Transverse colon (tissue), 4 donors: ENCODE measurements around the gene STK32C. TPM values are rescaled to one million over a fixed set of nuclear protein-coding genes. Genes with fewer than 3 reads are reported as not detected.

Source experiments
- DNase-seq: peaks from one replicate; pipeline ENCODE4 v3.0.0-alpha.2; 2019
- H3K27ac ChIP-seq, 4 donors: fragments of 200-600 bp; sonication (generic); 2 replicates each; pipeline ENCODE4 v1.5.1; 2016 to 2018; ENCODE audit warnings: inconsistent platforms in 4 of 4
- H3K27me3 ChIP-seq: fragments of 200-600 bp; sonication (generic); 2 replicates; pipeline ENCODE4 v1.5.1; 2017; ENCODE audit warnings: inconsistent platforms
- H3K36me3 ChIP-seq, 4 donors: fragments of 200-600 bp; sonication (generic); 2 replicates each; pipeline ENCODE4 v1.5.1; 2017 to 2019; ENCODE audit warnings: inconsistent platforms in 4 of 4
- H3K4me1 ChIP-seq, 4 donors: fragments of 200-600 bp; sonication (generic); 2 replicates each; pipeline ENCODE4 v1.5.1; 2017 to 2020; ENCODE audit warnings: inconsistent platforms in 4 of 4
- H3K4me3 ChIP-seq, 4 donors: fragments of 200-600 bp; sonication (generic); 1 replicate in 1 of 4; 2 replicates in 3 of 4; pipeline versions ENCODE4 v1.5.1 to v1.6.1; 2017 to 2019; ENCODE audit warnings: inconsistent platforms in 4 of 4
- H3K9me3 ChIP-seq, 2 donors: fragments of 200-600 bp; sonication (generic); 2 replicates each; pipeline ENCODE4 v1.5.1; 2017 to 2019; ENCODE audit warnings: inconsistent platforms in 2 of 2
- EP300 ChIP-seq: sonication (generic); formaldehyde crosslinking; IDR thresholded peaks from one replicate; pipeline ENCODE4 v1.6.1; 2017; ENCODE audit warnings: antibody characterized with exemption, low read depth
- POLR2A ChIP-seq: fragments of 450-650 bp; IDR thresholded peaks from one replicate; pipeline ENCODE4 v1.6.1; 2016; ENCODE audit warnings: antibody characterized with exemption, mild to moderate bottlenecking, moderate library complexity
- POLR2AphosphoS5 ChIP-seq, 3 donors: sonication (generic); formaldehyde crosslinking; IDR thresholded peaks; one replicate each; pipeline ENCODE4 v1.6.1; 2016; ENCODE audit warnings: antibody characterized with exemption in 3 of 3
- WGBS, 2 donors: methylation state at CpG; one replicate each; pipeline ENCODE4 v1.1.5; 2018; ENCODE audit warnings: low coverage in 1 of 2; 5-methylcytosine and 5-hydroxymethylcytosine counted together
- in situ Hi-C, 4 donors: fragments of 200-750 bp; cut with MboI; loops; one replicate each; pipeline versions ENCODE4 v1.15.0 to v1.15.1; 2017; ENCODE audit warnings: low sequenced_read_pairs in 3 of 4, low pct_ligation_motif_present in 1 of 4, low pct_unique_long_range_greater_than_20kb in 1 of 4
- intact Hi-C: fragments of 100-400 bp; cut with DNase I; formaldehyde crosslinking; loops from one replicate; pipeline ENCODE4 v1.15.1; 2023; ENCODE audit warnings: low total_unique reads
- total RNA-seq, 4 donors: library from RNA; depleted of rRNA; stranded (reverse); fragments of >200 nt; gene quantifications; one replicate each; pipeline ENCODE4 v1.1.0, GENCODE V29; 2016
- TF ChIP-seq, protein P1 (sequence below), 5 experiments: fragments of 200-600 bp in 3 of 5; fragments of 450-650 bp in 2 of 5; sonication (generic) in 3 of 5; IDR thresholded peaks; 1 replicate in 2 of 5; 2 replicates in 3 of 5; pipeline ENCODE4 v1.5.1; 2016 to 2017; ENCODE audit warnings: antibody characterized with exemption in 5 of 5, inconsistent platforms in 3 of 5, mild to moderate bottlenecking in 2 of 5, moderate library complexity in 1 of 5

Gene STK32C
- total RNA-seq, 4 donors from 2014 or later = 2.2 to 7.8 (median 3.7) TPM; not detected in 1

DNA sequence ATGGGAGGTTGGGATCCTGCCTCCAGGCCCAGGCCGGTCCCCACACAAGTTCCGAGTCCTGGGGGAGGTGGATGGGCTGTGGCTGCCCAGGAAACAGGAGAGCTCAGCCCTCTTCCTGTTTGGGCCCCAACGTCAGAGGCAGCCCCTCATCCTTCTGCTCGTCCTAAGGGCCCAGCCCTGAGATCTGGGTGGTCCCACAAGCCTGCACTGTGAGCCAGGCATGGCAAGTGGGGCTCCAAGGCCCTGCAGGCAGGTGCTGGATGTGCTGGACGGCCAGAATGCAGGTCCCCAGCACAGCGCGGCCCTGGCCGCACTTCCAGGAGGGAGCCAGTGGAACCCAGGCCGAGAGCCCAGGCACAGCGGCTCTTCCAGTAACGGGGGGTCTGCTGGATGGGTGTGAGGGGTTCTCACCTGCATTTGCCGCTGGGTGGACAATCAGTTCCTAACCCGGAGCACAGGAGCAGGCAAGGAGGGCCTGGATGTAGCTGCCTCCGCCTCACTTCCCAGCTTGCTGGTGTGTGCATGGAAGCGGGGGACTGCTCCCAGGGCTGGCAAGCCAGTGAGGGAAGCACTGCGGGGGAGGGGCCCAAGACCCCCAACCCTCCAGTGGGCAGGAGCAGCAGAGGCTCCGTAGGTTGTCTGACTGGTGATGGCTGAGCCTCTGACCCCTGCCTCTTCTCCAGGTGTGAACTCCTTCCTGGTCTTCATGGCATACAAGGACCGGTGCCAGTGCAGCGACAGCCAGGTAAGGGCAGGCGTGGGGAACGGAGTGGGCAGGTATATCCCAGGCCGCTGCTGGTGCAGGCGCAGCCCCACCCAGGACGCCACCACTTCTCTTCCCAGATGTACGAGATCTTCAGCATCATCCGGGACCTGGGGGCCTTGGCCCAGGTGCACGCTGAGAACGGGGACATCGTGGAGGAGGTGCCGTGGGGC is 111.3 kb downstream of the STK32C start:
- Histone ChIP-seq H3K36me3 (no peaks in the 10 kb centered on the region), H3K9me3 (no peaks in the 10 kb centered on the region), H3K27me3 (no peaks in the 10 kb centered on the region), H3K4me3 (no peak overlapping the region), H3K4me1 (no peaks in the 10 kb centered on the region), H3K27ac (no peak overlapping the region)
- in situ Hi-C loops = no loop called here
- intact Hi-C loops = no loop called here
- TF ChIP-seq POLR2A (no peak), POLR2AphosphoS5 (IDR thresholded peaks at IDR 0.05) (no peak), EP300 (no peak)
- TF ChIP-seq, protein P1, sequence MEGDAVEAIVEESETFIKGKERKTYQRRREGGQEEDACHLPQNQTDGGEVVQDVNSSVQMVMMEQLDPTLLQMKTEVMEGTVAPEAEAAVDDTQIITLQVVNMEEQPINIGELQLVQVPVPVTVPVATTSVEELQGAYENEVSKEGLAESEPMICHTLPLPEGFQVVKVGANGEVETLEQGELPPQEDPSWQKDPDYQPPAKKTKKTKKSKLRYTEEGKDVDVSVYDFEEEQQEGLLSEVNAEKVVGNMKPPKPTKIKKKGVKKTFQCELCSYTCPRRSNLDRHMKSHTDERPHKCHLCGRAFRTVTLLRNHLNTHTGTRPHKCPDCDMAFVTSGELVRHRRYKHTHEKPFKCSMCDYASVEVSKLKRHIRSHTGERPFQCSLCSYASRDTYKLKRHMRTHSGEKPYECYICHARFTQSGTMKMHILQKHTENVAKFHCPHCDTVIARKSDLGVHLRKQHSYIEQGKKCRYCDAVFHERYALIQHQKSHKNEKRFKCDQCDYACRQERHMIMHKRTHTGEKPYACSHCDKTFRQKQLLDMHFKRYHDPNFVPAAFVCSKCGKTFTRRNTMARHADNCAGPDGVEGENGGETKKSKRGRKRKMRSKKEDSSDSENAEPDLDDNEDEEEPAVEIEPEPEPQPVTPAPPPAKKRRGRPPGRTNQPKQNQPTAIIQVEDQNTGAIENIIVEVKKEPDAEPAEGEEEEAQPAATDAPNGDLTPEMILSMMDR (IDR thresholded peaks at IDR 0.05) = no peak
- no peak for DNase-seq
- 83% methylated on average over 24 of the region's 30 CpGs; no CpG with 5 or more reads in 1 of the 2 donors for WGBS, 2 donors

DNA sequence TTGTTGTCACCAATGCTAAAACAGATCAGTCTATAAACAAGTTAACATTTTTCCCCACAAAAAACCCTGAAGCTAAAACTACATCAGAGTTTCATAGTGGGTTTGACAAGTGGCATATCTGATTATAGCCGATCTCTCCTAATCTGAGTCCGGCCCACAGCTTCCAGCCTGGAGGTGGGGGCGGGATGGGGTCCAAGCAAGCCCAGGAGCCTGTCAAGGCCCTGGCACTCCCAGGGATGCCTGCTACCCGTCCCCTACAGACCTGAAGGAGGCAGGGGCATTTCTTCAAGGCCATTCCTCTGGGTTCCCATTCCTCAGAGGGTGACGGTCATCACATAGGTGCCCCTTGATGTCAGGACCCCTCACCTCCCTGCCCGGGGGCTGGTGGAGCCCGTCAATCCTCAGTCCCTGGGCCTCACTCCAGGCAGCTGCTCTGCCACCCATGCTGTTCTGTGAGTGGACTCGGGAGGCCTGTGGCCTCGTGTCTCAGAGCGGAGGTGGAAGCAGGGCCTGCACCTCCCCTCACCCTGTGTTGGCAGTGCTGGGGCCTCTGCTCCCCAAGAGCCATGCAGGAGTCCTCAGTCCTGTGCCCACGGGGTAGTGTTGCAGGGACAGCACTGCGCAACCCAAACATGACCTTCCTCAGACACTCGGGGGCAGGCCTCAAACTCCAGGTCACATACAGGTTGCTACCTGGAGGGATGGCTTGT is 112.2 kb downstream of the STK32C start:
- no peaks in the 10 kb centered on the region for H3K36me3 ChIP-seq
- intact Hi-C loops (no loop called here), in situ Hi-C loops (no loop called here)
- no peak overlapping the region for H3K27ac ChIP-seq
- no peaks in the 10 kb centered on the region for H3K9me3 ChIP-seq
- no peaks in the 10 kb centered on the region for H3K4me1 ChIP-seq
- 89 to 100% methylated on average over 2 to 10 of the region's 13 CpGs for WGBS, 2 donors
- no peak for DNase-seq
- H3K27me3 ChIP-seq = no peaks in the 10 kb centered on the region
- H3K4me3 ChIP-seq = no peak overlapping the region
- TF ChIP-seq POLR2A (no peak), EP300 (no peak), POLR2AphosphoS5 (IDR thresholded peaks at IDR 0.05) (no peak)
- TF ChIP-seq, protein P1 (IDR thresholded peaks at IDR 0.05) = no peak

DNA sequence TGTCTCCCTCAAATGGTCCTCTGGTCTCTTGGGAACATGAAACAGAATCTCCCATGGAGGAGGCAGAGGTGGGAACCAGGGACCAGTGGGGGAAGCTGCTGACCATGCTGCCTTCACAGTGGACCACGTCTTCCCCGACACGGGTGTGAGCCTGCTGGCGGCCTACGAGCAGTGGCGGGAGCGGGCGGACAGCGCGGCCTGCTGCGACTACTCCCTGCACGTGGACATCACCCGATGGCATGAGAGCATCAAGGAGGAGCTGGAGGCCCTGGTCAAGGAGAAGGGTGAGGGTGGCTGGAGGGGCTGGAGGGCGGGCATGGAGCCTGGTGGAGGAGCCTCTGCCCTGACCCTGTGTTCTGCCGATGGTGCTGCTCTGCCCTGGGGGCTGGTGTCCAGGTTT is 113.0 kb downstream of the STK32C start:
- WGBS, 2 donors = 95 to 96% methylated on average over 5 to 15 of the region's 15 CpGs
- Histone ChIP-seq H3K9me3 (no peaks in the 10 kb centered on the region), H3K27ac (no peak overlapping the region), H3K27me3 (peaks cover 4% of the 10 kb centered on the region), H3K4me3 (no peak overlapping the region), H3K36me3 (no peaks in the 10 kb centered on the region), H3K4me1 (no peaks in the 10 kb centered on the region)
- DNase-seq = no peak
- TF ChIP-seq POLR2AphosphoS5 (IDR thresholded peaks at IDR 0.05) (no peak), EP300 (no peak), POLR2A (no peak)
- TF ChIP-seq, protein P1 (IDR thresholded peaks at IDR 0.05) = no peak
- in situ Hi-C loops = no loop called here
- intact Hi-C loops = no loop called here

DNA sequence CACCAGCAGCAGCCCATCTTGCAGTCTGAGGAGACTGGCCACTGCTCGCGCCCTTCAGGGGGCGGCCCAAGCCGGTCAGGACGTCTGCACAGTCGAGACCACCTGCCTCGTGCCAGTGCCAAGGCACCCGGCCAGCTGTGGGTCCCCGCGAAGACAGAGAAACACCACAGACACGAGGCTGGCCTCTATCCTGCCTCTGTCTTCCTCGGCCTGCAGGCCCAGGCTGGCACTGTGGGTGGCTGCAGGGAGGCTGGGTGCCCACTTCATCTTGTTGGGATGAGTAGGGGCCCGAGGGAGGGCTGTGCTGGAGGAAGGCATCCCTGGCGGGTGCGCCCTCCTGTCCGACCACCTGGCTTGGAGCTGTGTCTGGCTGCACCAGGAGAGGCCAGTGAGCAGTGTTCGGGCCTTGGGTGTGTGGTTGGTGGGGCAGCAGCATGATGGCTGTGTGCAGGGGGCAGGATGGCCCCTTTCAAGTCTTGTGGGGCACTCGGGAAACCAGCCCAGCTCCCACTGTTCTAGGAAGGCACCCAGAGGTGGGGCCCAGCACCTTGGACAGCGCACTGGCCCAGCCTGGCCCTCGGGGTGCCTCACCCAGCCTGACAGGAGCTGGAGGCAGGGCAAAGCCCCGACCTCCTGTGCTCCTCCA is 113.7 kb downstream of the STK32C start:
- Histone ChIP-seq H3K4me1 (no peaks in the 10 kb centered on the region), H3K27ac (no peak overlapping the region), H3K4me3 (no peak overlapping the region), H3K36me3 (no peaks in the 10 kb centered on the region), H3K9me3 (no peaks in the 10 kb centered on the region), H3K27me3 (peaks cover 11% of the 10 kb centered on the region)
- 75% methylated on average over 21 of the region's 21 CpGs; no CpG with 5 or more reads in 1 of the 2 donors for WGBS, 2 donors
- DNase-seq = no peak
- TF ChIP-seq POLR2AphosphoS5 (IDR thresholded peaks at IDR 0.05) = no peak
- TF ChIP-seq EP300 = no peak
- no peak for TF ChIP-seq POLR2A
- TF ChIP-seq, protein P1 (IDR thresholded peaks at IDR 0.05) = no peak
- intact Hi-C loops (no loop called here), in situ Hi-C loops (no loop called here)
